SK-N-SH (cell line): ENCODE data around the gene NHP2.

Experiments
- CTCF ChIP-seq: fragments of 200-600 bp; sonication (generic); IDR thresholded peaks from 2 replicates; pipeline ENCODE4 v1.6.1; 2017; ENCODE audit warnings: antibody characterized with exemption, mild to moderate bottlenecking, moderate library complexity
- ELF1 ChIP-seq: IDR thresholded peaks from 2 replicates; pipeline ENCODE4 v1.4.0; 2012
- EP300 ChIP-seq, 2 experiments: IDR thresholded peaks; 2 replicates each; pipeline versions ENCODE4 v1.4.0 to v1.6.1; 2012; ENCODE audit warnings: borderline replicate concordance in 1 of 2, low read depth in 1 of 2, low read length in 1 of 2
- GABPA ChIP-seq: IDR thresholded peaks from 2 replicates; pipeline ENCODE4 v1.4.0; 2012; ENCODE audit warnings: low read depth, mild to moderate bottlenecking
- GATA2 ChIP-seq: sonication (generic); formaldehyde crosslinking; IDR thresholded peaks from 2 replicates; pipeline ENCODE4 v1.5.0; 2020; ENCODE audit warnings: mild to moderate bottlenecking, missing genetic modification reagents
- MAX ChIP-seq: IDR thresholded peaks from 2 replicates; pipeline ENCODE4 v1.4.0; 2012; ENCODE audit warnings: low read depth
- NFIC ChIP-seq: IDR thresholded peaks from 2 replicates; pipeline ENCODE4 v1.4.0; 2012; ENCODE audit warnings: borderline replicate concordance
- PBX3 ChIP-seq: IDR thresholded peaks from 2 replicates; pipeline ENCODE4; 2012
- POLR2AphosphoS5 ChIP-seq: IDR thresholded peaks from 2 replicates; pipeline ENCODE4 v1.6.1; 2012; ENCODE audit warnings: low read depth, low read length
- RAD21 ChIP-seq: IDR thresholded peaks from 2 replicates; pipeline ENCODE4 v1.6.1; 2012; ENCODE audit warnings: mild to moderate bottlenecking, low read length
- REST ChIP-seq: IDR thresholded peaks from 2 replicates; pipeline ENCODE4 v1.6.1; 2012; ENCODE audit warnings: mild to moderate bottlenecking, low read depth, low read length, moderate library complexity
- SMC3 ChIP-seq: IDR thresholded peaks from 2 replicates; pipeline ENCODE4 v1.6.1; 2012; ENCODE audit warnings: low read depth, low read length, improper control_type of control experiment
- TEAD4 ChIP-seq: IDR thresholded peaks from 2 replicates; pipeline ENCODE4 v1.4.0; 2012; ENCODE audit warnings: mild to moderate bottlenecking, borderline replicate concordance; ENCODE audit not compliant: insufficient read depth
- YY1 ChIP-seq: IDR thresholded peaks from 2 replicates; pipeline ENCODE4 v1.4.0; 2012; ENCODE audit warnings: low read depth, mild to moderate bottlenecking

GRCh38 chr5:178177569-178177968 lies 23.9 kb upstream of the NHP2 start:
- TF ChIP-seq CTCF (no peak), YY1 (no peak), SMC3 (no peak), EP300 (IDR thresholded peaks at IDR 0.05; ENCODE audit: borderline replicate concordance in 1 of 2, low read depth in 1 of 2, low read length in 1 of 2) (no peak), GATA2 (CRISPR knock-in tag) (no peak), RAD21 (no peak), NFIC (no peak), TEAD4 (no peak), POLR2AphosphoS5 (no peak), PBX3 (no peak), GABPA (no peak), MAX (no peak), REST (no peak), ELF1 (no peak)
